DMS53 (cell line): ENCODE data around the gene NCF1.
A peak's percentile ranks its signal among the peaks of the same experiment; 100 is the strongest.
"Not testable (repeated sequence)": the region's sequence is repeated elsewhere in the genome, so short reads cannot be mapped to it uniquely, and the experiment has no call there.

Source experiments
- DNase-seq: peaks from one replicate; lab custom pipeline; 2025; lab: John Stamatoyannopoulos, UW

The NCF1 gene

DNA sequence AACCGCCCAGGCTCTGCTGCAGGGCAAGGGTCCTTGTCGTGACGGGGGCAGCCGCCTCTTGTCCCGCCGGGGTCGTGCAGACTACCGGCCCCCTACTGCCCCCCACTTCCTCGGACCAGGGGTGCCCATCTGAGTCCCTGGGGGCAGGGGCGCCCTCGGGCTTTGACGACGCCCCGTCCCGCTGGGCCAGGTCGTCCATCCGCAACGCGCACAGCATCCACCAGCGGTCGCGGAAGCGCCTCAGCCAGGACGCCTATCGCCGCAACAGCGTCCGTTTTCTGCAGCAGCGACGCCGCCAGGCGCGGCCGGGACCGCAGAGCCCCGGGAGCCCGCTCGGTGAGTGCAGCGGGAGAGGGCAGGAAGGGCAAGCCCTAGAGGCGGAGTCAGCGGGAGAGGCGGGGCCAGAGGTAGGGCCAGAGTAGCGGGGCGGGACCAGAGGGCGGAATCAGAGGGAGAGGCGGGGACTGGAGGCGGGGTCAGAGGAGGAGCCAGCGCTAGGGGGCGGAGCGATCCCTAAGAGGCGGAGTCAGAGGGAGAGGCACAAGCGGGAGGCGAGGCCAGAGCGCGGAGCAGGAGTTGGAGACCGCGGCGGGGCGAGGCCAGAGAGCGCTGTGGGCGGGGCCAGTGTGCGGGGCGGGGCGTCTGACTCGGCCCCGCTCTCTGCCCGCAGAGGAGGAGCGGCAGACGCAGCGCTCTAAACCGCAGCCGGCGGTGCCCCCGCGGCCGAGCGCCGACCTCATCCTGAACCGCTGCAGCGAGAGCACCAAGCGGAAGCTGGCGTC is 14.7 kb downstream of the NCF1 start:
- DNase-seq, result peak; percentile 93

DNA sequence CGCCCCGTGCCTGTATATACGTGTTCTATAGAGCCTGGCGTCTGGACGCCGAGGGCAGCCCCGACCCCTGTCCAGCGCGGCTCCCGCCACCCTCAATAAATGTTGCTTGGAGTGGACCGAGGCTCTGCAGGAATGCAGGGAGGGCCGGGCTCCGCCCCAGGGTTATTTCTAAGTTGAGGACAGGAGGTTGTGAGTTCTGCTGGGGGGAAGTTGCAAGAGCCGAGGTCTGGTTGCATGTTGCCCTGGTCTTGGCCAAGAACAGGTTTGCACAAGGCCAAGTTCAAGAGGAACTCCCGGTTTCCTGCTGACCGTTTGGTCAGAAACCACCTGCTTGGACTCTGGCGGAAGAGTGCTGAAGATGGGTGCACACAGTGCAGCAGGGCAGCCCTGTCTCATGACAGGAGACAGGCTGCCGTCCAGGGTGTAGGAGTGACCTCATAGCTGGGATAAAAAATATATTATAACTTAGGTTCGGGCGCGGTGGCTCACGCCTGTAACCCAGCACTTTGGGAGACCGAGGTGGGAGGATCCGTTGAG is 15.5 kb downstream of the NCF1 start:
- not testable (repeated sequence) for DNase-seq

DNA sequence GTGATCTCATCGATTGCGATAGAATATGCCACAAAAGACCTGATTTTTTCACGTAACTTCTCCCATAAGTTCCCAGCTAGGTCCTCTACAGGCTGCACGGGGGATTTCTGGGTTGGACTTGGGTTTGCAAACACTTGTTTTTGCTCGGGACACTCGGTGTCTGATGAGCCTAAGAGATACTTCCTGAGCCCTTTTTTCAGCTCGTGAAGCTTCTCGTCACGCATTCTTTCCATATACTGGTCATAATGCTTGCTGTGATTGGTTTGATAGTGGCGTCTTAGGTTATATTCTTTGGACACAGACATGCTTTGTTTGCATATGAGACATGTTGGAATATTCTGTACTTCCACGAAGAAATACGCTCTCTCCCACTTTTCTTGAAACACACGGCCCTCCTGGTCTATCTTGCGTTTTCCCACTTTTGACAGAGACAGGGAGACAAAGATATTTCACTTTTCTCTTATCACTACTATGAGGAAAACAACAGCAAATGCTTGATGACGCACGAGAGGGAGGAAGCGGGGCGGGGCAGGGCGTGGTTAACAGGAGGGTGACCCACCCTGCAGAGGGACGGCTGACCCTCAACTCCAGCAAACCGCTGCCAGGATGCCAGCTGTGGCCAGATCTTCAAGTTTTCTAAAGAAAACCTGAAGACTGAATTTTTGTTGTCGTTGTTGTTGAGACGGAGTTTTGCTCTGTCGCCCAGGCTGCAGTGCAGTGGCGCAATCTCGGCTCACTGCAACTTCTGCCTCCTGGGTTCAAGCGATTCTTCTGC is 24.2 kb downstream of the NCF1 start:
- not testable (repeated sequence) for DNase-seq

DNA sequence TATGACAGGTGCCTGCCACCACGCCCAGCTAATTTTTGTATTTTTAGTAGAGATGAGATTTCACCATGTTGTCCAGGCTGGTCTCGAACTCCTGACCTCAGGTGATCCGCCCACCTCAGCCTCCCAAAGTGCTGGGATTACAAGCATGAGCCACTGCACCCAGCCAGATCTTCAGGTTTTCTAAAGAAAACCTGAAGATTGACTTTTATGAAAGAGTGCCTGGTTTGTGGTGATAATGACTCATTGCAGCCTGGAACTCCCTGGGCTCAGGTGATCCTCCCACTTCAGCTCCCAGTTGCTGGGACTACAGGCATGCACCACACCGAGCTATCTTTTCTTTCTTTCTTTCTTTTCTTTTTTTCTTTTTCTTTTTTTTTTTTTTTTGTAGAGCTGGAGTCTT is 24.8 kb downstream of the NCF1 start:
- peak; percentile 53 for DNase-seq

DNA sequence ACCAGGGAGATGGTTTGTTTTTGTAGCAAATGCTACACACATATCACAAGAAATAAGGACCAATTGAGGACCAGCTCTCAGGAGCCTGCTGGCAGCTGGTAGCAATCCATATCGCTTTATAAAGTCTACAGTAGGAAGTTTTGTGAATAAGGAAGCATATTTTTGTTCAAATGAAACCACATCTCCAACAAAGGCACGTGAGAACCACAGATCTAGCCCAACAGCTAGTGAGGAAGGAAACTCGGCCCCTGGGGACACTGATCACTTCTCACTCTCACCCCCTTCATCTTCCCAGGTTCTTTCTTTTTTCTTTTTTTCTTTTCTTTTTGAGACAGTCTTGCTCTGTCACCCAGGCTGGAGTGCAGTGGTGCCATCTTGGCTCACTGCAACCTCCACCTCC is 42.1 kb downstream of the NCF1 start:
- DNase-seq, result not testable (repeated sequence)

DNA sequence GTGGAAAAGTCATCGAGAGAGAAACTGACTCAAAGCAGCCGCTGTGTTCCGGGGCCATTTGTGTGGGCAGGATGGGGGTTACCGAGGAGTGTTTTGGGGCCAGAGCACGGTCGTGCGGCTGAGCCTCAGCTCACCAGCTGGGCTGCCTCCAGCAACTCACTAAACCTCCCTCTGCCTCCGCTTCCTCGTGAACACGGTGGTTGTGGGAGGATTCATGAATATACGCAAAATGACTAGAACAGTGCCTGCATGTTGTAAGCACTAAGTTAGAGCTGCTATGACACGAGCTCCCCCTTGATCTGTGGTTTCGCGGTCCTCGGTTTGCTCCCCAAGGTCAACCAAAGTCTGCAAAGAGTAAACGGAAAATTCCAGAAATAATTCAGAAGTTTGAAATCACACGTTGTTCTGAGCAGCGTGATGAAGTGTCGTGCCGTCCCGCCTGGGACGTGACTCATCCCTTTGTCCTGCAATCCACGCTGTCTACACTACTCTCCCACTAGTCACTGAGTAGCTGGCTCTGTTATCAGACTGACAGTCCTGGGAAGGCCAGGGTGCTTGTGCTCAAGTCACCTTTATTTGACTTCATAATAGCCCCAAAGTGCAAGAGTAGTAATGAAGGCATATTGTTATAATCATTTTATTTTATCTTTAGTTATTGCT is 46.5 kb downstream of the NCF1 start:
- DNase-seq, result not testable (repeated sequence)

DNA sequence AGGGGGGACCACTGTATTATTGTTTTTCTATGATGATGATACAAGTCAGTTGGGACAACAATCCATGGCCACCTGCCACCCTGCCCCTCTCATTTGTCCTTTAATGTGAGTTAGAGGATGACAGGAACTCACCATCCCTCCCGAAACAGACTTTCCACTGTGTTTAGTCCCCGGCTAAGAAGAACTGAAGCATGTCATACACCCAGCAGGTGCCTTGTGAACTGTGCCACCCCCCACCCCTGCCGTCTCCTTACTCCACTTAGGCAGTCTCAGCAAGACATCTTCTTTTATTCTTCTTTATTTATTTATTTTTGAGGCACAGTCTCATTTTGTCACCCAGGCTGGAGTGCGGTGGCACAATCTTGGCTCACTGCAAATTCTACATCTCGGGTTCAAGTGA is 47.4 kb downstream of the NCF1 start:
- not testable (repeated sequence) for DNase-seq

DNA sequence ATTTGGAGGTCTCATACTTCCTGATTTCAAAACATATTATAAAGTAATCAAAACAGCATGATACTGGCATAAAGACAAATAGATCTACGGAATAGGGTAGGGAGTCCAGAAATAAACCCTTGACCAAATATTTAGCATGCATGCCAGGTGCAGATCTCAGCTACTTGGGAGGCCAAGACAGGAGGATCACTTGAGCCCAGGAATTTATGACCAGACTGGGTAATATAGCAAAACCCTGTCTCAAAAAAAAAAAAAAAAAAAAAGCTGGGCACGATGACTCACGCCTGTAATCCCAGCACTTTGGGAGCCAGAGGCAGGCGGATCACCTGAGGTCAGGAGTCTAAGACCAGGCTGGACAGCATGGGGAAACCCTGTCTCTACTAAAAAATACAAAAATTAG is 56.1 kb downstream of the NCF1 start:
- not testable (repeated sequence) for DNase-seq

DNA sequence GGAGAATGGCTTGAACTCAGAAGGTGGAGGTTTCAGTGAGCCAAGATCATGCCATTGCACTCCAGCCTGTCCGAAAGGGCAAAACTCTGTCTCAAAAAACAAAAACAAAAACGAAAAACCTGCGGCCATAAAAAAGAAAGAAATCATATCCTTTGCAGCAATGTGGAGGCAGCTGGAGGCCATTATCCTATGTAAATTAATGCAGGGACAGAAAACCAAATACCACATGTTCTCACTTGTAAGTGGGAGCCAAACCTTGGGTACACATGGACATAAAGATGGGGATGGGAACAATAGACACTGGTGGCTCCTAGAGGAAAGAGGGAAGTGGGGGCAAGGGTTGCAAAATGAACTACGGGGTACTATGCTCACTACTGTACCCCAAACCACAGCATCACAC is 56.6 kb downstream of the NCF1 start:
- DNase-seq, result not testable (repeated sequence)
